Activated naive CD8-positive, alpha-beta T cell (primary cell): ENCODE results near the gene HIC2.
"Not testable (repeated sequence)": the region's sequence is repeated elsewhere in the genome, so short reads cannot be mapped to it uniquely, and the experiment has no call there.

ENCODE experiments used
- H3K27ac Mint-ChIP-seq: one replicate; pipeline ENCODE4 v1.8.0; 2021; ENCODE audit warnings: mixed read lengths
- H3K27me3 Mint-ChIP-seq: one replicate; pipeline ENCODE4 v1.8.0; 2021; ENCODE audit warnings: mixed read lengths
- H3K36me3 Mint-ChIP-seq: one replicate; pipeline ENCODE4 v1.8.0; 2021; ENCODE audit warnings: mixed read lengths
- H3K4me1 Mint-ChIP-seq: one replicate; pipeline ENCODE4 v1.8.0; 2021; ENCODE audit warnings: low read depth, mixed read lengths
- H3K4me3 Mint-ChIP-seq: one replicate; pipeline ENCODE4 v1.8.0; 2021; ENCODE audit warnings: mild to moderate bottlenecking, mixed read lengths
- H3K9me3 Mint-ChIP-seq: one replicate; pipeline ENCODE4 v1.8.0; 2021; ENCODE audit warnings: low read depth, mixed read lengths

HIC2 gene

DNA sequence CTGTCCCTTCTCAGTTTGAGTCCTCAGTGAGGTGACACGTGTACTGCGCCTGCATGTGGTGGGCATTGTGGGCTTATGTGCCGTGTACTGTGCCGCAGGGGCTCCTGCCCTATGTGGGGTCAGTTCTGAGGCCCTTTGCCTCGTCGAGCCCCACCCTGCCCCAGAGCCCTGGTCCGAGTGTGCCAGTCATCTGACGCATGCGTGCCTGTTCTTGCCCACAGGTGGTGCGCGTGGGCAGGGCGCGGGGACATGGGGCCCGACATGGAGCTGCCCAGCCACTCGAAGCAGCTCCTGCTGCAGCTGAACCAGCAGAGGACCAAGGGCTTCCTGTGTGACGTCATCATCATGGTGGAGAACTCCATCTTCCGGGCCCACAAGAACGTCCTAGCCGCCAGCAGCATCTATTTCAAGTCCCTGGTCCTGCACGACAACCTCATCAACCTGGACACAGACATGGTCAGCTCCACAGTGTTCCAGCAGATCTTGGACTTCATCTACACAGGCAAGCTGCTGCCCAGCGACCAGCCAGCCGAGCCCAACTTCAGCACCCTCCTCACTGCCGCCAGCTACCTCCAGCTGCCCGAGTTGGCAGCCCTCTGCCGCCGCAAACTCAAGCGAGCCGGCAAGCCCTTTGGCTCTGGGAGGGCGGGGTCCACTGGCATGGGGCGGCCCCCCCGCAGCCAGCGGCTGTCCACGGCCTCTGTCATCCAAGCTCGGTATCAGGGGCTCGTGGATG, 27.7 kb downstream of the HIC2 start:
- H3K27ac Mint-ChIP-seq, result no peak overlapping the region
- no peaks in the 10 kb centered on the region for H3K27me3 Mint-ChIP-seq
- no peaks in the 10 kb centered on the region for H3K4me1 Mint-ChIP-seq
- H3K36me3 Mint-ChIP-seq, result no peaks in the 10 kb centered on the region
- no peak overlapping the region for H3K4me3 Mint-ChIP-seq
- H3K9me3 Mint-ChIP-seq, result no peaks in the 10 kb centered on the region

DNA sequence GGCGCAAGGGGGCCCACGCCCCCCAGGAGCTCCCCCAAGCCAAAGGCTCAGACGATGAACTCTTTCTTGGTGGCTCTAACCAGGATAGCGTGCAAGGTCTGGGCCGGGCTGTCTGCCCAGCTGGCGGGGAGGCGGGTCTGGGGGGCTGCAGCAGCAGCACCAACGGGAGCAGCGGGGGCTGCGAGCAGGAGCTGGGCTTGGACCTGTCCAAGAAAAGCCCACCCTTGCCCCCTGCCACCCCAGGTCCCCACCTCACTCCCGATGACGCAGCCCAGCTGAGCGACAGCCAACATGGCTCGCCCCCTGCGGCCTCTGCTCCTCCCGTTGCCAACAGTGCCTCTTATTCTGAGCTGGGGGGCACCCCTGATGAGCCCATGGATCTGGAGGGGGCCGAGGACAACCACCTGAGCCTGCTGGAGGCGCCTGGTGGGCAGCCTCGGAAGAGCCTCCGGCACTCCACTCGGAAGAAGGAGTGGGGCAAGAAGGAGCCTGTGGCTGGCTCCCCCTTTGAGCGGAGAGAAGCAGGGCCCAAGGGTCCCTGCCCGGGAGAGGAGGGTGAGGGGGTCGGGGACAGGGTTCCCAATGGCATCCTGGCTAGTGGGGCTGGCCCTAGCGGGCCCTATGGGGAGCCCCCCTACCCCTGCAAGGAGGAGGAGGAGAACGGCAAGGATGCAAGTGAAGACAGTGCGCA, 28.4 kb downstream of the HIC2 start:
- no peaks in the 10 kb centered on the region for H3K4me1 Mint-ChIP-seq
- no peak overlapping the region for H3K4me3 Mint-ChIP-seq
- H3K36me3 Mint-ChIP-seq, result no peaks in the 10 kb centered on the region
- no peaks in the 10 kb centered on the region for H3K27me3 Mint-ChIP-seq
- H3K9me3 Mint-ChIP-seq, result no peaks in the 10 kb centered on the region
- no peak overlapping the region for H3K27ac Mint-ChIP-seq

DNA sequence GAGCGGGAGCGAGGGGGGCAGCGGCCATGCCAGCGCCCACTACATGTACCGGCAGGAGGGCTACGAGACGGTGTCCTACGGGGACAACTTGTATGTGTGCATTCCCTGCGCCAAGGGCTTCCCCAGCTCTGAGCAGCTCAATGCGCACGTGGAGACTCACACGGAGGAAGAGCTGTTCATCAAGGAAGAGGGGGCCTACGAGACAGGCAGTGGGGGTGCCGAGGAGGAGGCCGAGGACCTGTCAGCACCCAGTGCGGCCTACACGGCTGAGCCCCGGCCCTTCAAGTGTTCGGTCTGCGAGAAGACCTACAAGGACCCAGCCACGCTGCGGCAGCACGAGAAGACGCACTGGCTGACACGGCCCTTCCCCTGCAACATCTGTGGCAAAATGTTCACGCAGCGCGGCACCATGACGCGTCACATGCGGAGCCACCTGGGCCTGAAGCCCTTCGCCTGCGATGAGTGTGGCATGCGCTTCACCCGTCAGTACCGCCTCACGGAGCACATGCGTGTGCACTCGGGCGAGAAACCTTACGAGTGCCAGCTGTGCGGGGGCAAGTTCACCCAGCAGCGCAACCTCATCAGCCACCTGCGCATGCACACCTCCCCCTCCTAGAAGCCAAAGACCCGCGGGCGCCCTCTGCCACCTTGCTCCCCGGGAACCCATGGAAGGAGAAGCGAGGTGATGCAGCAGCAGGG, 29.1 kb downstream of the HIC2 start:
- no peak overlapping the region for H3K27ac Mint-ChIP-seq
- no peaks in the 10 kb centered on the region for H3K36me3 Mint-ChIP-seq
- no peaks in the 10 kb centered on the region for H3K4me1 Mint-ChIP-seq
- H3K27me3 Mint-ChIP-seq, result no peaks in the 10 kb centered on the region
- H3K4me3 Mint-ChIP-seq, result no peak overlapping the region
- H3K9me3 Mint-ChIP-seq, result no peaks in the 10 kb centered on the region

DNA sequence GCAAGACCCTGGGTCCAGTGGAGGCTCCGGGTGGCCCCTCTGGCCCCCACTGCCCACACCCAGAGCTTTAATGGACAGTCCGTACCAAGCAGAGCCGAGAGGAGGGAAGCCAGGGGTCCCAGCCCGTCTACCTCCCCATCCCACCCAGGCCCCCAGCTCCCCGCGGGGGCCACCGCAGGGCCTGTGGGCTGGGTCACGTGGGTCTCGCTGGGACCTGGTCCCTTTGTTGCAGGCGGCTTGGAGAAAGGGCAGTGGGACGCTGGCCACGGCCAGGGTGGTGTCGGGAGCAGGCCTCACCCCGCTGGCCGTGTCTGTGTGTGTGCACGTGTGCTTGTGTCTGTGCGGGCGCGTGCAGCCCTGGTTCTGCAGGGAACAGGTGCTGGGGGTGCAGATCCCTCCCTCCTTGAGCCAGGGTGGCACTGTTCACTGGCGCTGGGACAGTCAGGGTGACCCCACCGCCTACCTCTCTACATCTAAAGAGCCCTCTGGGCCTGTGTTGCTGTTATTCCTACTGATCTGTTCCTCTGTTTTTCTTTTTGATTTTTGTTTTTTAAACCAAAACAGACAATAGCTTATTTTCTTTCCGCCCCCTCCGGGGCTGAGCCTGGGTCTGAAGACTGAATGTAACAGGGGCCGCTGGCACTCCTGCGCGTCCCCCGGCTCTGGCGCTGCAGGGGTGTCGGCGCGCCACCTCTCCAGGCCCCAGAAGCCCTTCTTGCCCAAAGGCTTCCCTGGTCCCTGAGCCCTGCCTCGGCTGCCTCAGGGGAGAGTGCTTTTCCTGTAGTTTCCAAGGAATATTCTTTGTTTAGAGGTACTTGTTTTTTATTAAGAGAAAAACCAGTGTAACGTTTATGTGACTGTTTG, 29.9 kb downstream of the HIC2 start:
- Mint-ChIP-seq H3K4me3 (no peak overlapping the region), H3K4me1 (no peaks in the 10 kb centered on the region), H3K27me3 (no peaks in the 10 kb centered on the region), H3K36me3 (no peaks in the 10 kb centered on the region), H3K27ac (no peak overlapping the region), H3K9me3 (no peaks in the 10 kb centered on the region)

DNA sequence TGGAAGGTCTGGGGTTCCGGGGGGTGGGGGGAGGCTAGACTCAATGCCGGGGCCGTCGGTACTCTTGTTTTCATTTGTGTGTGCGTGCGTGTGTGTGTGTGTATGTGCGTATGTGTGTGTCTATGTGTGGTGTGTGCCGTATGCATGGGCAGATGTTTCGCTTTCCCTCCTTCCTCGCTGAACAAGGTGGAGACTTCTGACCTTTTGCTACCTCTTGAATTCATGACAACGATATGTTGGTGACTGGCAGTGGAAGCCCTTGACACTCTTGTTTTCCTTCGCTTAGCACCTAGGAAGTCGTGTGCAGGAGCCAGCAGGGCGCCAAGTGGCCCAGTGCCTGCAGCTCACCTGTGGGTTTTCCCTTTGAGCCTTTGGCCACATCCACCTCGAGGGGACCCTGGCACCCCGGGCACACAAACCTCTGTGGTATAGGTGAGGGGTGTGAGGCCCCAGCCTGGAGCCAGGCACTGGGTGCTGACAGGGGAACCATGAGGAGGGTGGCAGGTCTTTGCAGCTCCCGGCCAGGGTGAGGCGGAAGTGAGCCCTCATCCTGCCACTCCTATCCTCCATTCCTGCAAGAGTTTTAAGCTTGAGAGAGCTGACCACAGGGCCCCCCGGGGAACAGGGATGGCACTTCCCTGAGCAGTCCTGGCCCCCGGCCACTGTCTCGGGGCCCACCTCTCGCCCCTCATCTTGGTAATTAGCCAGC, 30.7 kb downstream of the HIC2 start:
- H3K4me3 Mint-ChIP-seq, result no peak overlapping the region
- H3K9me3 Mint-ChIP-seq, result no peaks in the 10 kb centered on the region
- no peaks in the 10 kb centered on the region for H3K4me1 Mint-ChIP-seq
- H3K36me3 Mint-ChIP-seq, result no peaks in the 10 kb centered on the region
- H3K27ac Mint-ChIP-seq, result no peak overlapping the region
- H3K27me3 Mint-ChIP-seq, result no peaks in the 10 kb centered on the region

DNA sequence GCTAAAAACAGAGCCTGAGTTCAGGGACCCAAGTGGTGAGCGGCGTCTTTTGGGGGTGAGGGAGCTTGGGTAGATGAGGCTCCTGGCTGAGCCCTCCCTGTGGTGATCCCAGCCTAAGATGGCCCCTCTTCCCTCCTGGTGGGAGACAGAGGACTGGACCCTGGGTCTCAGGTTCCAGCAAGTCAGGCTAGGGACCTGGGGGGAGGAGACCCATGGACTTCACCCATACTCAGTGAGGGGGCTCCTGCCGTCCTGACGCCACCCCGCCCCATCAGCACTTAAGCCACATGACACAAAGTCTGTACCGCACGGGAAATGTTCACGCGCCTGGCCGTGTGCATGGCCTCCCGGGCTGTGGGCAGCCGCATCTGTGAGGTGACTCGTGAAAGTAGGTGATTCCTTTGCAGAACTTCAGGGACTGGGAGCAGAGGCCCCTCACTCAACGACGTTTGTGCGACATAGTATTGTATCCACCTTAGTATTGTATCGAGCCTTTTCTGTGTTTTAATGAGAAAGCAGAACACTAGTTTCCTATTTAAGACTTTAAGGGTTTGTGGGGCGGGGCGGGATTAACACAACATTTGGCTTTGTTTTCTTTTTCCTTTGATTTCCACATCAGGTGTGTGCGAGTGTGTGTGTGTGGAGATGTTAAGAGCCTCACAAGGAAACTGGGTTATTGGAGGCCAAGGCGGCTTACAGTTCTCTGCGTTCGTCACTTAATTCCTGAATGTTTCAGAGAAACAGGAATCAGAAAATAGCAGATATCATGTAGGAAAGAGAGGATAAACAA, 31.7 kb downstream of the HIC2 start:
- H3K4me3 Mint-ChIP-seq, result no peak overlapping the region
- no peak overlapping the region for H3K27ac Mint-ChIP-seq
- H3K27me3 Mint-ChIP-seq, result no peaks in the 10 kb centered on the region
- H3K9me3 Mint-ChIP-seq, result no peaks in the 10 kb centered on the region
- H3K4me1 Mint-ChIP-seq, result no peaks in the 10 kb centered on the region
- no peaks in the 10 kb centered on the region for H3K36me3 Mint-ChIP-seq

DNA sequence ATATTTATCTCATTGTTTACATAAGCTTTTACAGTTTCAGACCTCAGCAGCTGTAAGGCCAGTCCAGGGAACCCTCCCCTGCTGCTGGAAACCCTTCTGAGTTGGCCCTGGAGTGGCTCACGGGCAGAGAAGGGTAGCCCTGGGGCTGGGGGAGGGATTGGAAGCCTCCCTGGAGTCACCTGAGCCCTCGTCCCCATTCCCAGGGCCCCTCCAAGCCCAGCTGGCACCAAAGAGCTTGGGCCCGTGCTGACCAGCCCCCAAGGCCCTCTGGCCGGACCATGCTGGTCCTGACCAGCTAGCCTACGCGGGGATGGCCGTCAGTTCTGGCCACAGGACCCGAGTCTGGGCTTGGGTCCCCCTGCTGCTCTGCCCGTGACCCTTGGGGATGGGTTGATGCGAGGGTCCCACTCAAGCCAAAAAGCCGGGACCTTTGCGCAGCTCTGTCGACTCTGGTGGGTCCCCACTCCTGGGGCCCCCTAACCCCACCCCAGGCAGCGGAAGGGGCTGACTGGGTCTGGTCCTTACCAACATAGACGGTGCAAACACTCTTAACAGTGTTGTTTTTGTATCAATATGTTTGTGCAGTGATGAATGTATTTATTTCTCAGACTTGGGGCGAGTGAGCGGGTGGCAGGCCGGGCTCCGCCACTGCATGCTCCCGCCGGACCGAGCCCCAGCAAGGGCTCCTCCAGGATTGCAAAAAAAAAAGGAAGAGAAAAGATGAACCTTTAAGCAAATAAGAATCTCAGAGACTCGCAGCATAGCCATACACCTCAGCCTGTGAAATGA, 32.6 kb downstream of the HIC2 start:
- no peak overlapping the region for H3K4me3 Mint-ChIP-seq
- no peaks in the 10 kb centered on the region for H3K4me1 Mint-ChIP-seq
- H3K27ac Mint-ChIP-seq, result no peak overlapping the region
- H3K27me3 Mint-ChIP-seq, result no peaks in the 10 kb centered on the region
- no peaks in the 10 kb centered on the region for H3K36me3 Mint-ChIP-seq
- H3K9me3 Mint-ChIP-seq, result no peaks in the 10 kb centered on the region

DNA sequence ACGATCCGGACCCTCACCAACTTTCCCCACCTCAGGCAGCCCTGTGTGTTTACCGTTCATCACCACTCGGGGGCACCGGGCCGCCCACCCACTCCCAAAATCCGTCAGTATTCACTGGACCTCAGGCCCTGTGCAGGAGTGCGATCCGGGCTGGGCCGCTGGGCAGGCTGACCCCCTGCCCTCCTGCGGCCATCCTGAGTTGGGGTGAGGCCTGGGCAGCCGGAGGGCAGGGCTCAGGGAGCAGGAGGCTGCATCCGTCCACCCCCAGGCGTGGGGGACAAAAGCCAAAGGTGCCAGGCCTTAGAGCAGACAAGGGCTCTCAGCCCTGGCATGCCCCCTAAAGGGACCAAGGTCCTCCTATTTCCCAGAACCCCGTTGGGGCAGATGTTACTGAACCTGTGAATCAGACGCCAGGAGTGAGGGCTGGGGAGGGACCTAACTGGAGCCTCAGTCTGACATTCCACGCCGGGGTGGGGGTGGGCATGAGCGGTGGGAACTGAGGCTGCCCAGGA, 33.2 kb downstream of the HIC2 start:
- no peak overlapping the region for H3K4me3 Mint-ChIP-seq
- H3K9me3 Mint-ChIP-seq, result no peaks in the 10 kb centered on the region
- H3K27ac Mint-ChIP-seq, result no peak overlapping the region
- no peaks in the 10 kb centered on the region for H3K4me1 Mint-ChIP-seq
- no peaks in the 10 kb centered on the region for H3K36me3 Mint-ChIP-seq
- no peaks in the 10 kb centered on the region for H3K27me3 Mint-ChIP-seq

DNA sequence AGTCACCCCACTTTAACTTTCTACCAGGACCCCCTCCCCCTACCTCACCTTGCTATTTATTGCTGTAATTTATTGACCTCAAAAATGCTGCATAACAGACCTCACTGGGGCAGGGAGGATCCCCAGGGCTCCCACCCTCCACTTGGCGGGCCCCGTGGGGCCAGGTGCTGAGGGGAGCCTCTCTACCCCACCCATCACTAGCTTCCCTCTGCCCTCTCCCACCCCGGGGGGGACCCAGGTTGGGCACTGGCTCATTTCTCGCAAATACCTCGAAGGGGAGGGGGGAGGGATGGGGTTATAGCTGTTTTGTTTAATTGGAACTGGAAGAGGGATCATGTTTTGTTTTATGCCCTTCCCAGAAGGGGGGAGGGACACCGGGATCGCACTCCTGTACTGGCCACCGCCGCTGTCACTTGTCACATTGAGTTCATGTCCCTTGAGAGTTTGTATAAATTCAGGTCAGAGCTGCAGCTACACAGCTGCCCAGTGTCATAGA, 33.7 kb downstream of the HIC2 start:
- Mint-ChIP-seq H3K4me3 (no peak overlapping the region), H3K4me1 (no peaks in the 10 kb centered on the region), H3K36me3 (no peaks in the 10 kb centered on the region), H3K27me3 (no peaks in the 10 kb centered on the region), H3K27ac (no peak overlapping the region), H3K9me3 (no peaks in the 10 kb centered on the region)

DNA sequence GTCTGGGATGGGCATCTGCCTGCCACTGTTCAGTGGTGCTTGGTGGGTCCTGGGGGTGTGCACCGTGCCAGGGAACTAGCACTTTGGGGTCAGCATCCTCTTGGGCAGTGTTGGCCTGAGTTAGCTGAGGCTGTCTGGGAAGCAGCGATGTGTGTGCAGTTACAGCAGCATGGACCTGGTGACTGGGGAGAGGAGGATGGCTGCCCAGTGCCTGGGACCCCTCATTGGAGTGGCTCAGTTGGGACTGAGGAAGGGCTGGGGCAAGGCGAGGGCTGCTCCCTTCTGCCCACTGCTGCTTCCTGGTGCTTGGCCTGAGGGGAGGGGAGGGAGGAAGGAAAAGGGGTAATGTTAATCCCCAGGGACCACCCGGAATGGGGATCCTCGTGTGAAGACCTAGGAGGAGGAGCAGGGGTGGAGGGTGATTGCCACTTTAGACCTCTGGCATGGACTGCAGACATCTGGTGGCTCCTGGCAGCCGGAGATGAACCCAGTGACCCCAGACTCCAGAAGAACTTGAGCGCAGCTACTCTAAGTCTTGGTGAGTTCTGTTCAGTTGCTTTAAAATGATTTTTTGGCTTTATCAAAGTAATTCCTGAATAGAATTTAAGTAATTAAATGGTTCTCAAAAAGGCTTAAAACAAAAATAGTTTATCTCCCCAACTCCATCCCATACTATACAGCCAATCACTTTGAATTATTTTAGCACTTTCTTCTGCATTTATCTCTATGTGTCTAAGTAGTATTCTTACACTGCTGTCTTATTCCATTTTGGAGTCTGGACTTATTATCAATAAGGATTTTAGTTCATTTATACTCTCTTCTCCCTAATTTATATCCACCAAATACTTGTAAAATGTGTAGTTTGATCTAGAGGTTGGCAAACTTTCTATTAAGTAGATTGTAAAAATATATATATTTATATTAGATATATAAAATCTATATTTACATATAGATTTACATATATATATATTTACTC, 34.7 kb downstream of the HIC2 start:
- Mint-ChIP-seq H3K27ac (no peak overlapping the region), H3K9me3 (no peaks in the 10 kb centered on the region), H3K36me3 (no peaks in the 10 kb centered on the region)

DNA sequence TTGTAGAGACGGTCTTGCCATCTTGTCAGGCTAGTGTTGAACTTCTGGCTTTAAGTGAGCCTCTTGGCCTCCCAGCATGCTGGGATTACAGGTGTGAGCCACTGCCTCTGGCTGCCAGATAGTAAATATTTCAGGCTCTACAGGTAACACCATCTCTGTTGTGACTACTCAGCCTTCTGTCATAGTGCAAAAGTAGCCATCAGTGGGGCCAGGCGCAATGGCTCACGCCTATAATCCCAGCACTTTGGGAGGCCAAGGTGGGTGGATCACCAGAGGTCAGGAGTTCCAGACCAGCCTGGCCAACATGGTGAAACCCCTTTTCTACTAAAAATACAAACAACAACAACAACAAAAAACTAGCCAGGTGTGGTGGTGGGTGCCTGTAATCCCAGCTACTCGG, 35.5 kb downstream of the HIC2 start:
- not testable (repeated sequence) for H3K4me3 Mint-ChIP-seq, H3K4me1 Mint-ChIP-seq, H3K9me3 Mint-ChIP-seq, H3K27ac Mint-ChIP-seq, H3K27me3 Mint-ChIP-seq, H3K36me3 Mint-ChIP-seq

More for the DNA sequence above, 34.7 kb downstream of the HIC2 start:
- Mint-ChIP-seq H3K27me3 (no peaks in the 10 kb centered on the region), H3K4me3 (no peak overlapping the region), H3K4me1 (no peaks in the 10 kb centered on the region)

DNA sequence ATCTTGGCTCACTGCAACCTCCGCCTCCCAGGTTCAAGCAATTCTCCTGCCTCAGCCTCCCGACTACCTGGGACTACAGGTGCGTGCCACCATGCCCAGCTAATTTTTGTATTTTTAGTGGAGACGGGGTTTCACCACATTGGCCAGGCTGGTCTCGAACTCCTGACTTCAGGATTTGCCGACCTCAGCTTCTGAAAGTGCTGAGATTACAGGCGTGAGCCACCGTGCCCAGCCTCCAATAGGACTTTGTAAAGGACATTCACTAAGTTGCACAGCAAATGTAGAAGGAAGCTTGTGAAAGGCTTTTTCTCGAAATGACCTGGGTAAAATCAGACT, 37.8 kb downstream of the HIC2 start:
- H3K36me3 Mint-ChIP-seq, H3K27ac Mint-ChIP-seq, H3K4me3 Mint-ChIP-seq, H3K4me1 Mint-ChIP-seq, H3K9me3 Mint-ChIP-seq, H3K27me3 Mint-ChIP-seq: not testable (repeated sequence)
